ENCODE results near the gene SH3RF3.

The SH3RF3 gene

GRCh38 chr2:109200616-109201464 is 71.8 kb downstream of the SH3RF3 start:
- no peak for DNase-seq (ENCODE audit: low read depth, low spot score)

GRCh38 chr2:109201465-109202327 is 72.7 kb downstream of the SH3RF3 start:
- no peak for DNase-seq (ENCODE audit: low read depth, low spot score)

GRCh38 chr2:109202486-109202885 is 73.5 kb downstream of the SH3RF3 start:
- DNase-seq (ENCODE audit: low read depth, low spot score): no peak

GRCh38 chr2:109203246-109204011 is 74.4 kb downstream of the SH3RF3 start:
- no peak for DNase-seq (ENCODE audit: low read depth, low spot score)

GRCh38 chr2:109204412-109204811 is 75.4 kb downstream of the SH3RF3 start:
- DNase-seq (ENCODE audit: low read depth, low spot score): no peak

- DNase-seq (ENCODE audit: low read depth, low spot score): no peak
Observed at GRCh38 chr2:109205447-109205846, 76.4 kb downstream of the SH3RF3 start.

- DNase-seq (ENCODE audit: low read depth, low spot score): no peak
Observed at GRCh38 chr2:109206569-109207146, 77.7 kb downstream of the SH3RF3 start.

GRCh38 chr2:109207176-109207575 is 78.2 kb downstream of the SH3RF3 start:
- no peak for DNase-seq (ENCODE audit: low read depth, low spot score)

GRCh38 chr2:109208071-109208950 is 79.3 kb downstream of the SH3RF3 start:
- DNase-seq (ENCODE audit: low read depth, low spot score): no peak

GRCh38 chr2:109208951-109209335 is 79.9 kb downstream of the SH3RF3 start:
- no peak for DNase-seq (ENCODE audit: low read depth, low spot score)

GRCh38 chr2:109209412-109209811 is 80.4 kb downstream of the SH3RF3 start:
- peak; percentile 86 for DNase-seq (ENCODE audit: low read depth, low spot score)

- no peak for DNase-seq (ENCODE audit: low read depth, low spot score)
Observed at GRCh38 chr2:109209941-109210340, 80.9 kb downstream of the SH3RF3 start.

GRCh38 chr2:109210431-109211200 is 81.6 kb downstream of the SH3RF3 start:
- DNase-seq (ENCODE audit: low read depth, low spot score): no peak

- no peak for DNase-seq (ENCODE audit: low read depth, low spot score)
Observed at GRCh38 chr2:109211315-109211714, 82.3 kb downstream of the SH3RF3 start.

- no peak for DNase-seq (ENCODE audit: low read depth, low spot score)
Observed at GRCh38 chr2:109212836-109213563, 84.0 kb downstream of the SH3RF3 start.

- peak; percentile 74 for DNase-seq (ENCODE audit: low read depth, low spot score)
Observed at GRCh38 chr2:109213646-109214433, 84.8 kb downstream of the SH3RF3 start.

GRCh38 chr2:109214651-109215371 is 85.8 kb downstream of the SH3RF3 start:
- no peak for DNase-seq (ENCODE audit: low read depth, low spot score)

GRCh38 chr2:109215866-109216265 is 86.9 kb downstream of the SH3RF3 start:
- no peak for DNase-seq (ENCODE audit: low read depth, low spot score)
